ENCODE data around the gene TNRC6C. TPM values are rescaled to one million over a fixed set of nuclear protein-coding genes. Genes with fewer than 3 reads are reported as not detected.

The TNRC6C gene
- total and polyA plus RNA-seq, 2 of the 13 experiments (the other 11 are each of a cell fraction or from before 2014, with no cell fraction given): 0.66 to 4.9 TPM

GRCh38 chr17:78128551-78129350, 170.2 kb downstream of the TNRC6C start, which contains the start of gene TMC6 (continued):
- TF ChIP-seq ARID4A (CRISPR knock-in tag; IDR thresholded peaks at IDR 0.05; ENCODE audit: borderline replicate concordance) (peak; percentile 90), SIX1 (CRISPR knock-in tag; IDR thresholded peaks at IDR 0.05; ENCODE audit: borderline replicate concordance) (no peak), HIC2 (CRISPR knock-in tag; IDR thresholded peaks at IDR 0.05; ENCODE audit: low read depth) (peak; percentile 67), HDAC1 (CRISPR knock-in tag; IDR thresholded peaks at IDR 0.05) (peak; percentile 39; the same call in 1 of the 2 replicates), AKNA (CRISPR knock-in tag; IDR thresholded peaks at IDR 0.05; ENCODE audit: borderline replicate concordance) (no peak), HDAC6 (IDR thresholded peaks at IDR 0.05; ENCODE audit: low read depth, low read length) (no peak), CREBL2 (CRISPR knock-in tag; IDR thresholded peaks at IDR 0.05; ENCODE audit: borderline replicate concordance) (no peak), ZNF17 (CRISPR knock-in tag; IDR thresholded peaks at IDR 0.05) (no peak), HIVEP1 (CRISPR knock-in tag; IDR thresholded peaks at IDR 0.05) (no peak; the same call in 1 of the 2 replicates), ZNF10 (CRISPR knock-in tag; IDR thresholded peaks at IDR 0.05; ENCODE audit: borderline replicate concordance, low read depth) (no peak), E2F5 (CRISPR knock-in tag; conservative IDR thresholded peaks at IDR 0.05) (0 out of 2 replicates have a peak, but pooled peaks have one; percentile 42), IRF2 (CRISPR knock-in tag; IDR thresholded peaks at IDR 0.05) (peak; percentile 63; the same call in 1 of the 2 replicates)
